Kidney (tissue), 22 donors: ENCODE data around the gene NEIL3. TPM values are rescaled to one million over a fixed set of nuclear protein-coding genes. Genes with fewer than 3 reads are reported as not detected.

Source experiments
- DNase-seq, 5 donors: peaks; one replicate each; pipeline ENCODE4 v3.0.0-alpha.2; 2013 to 2020
- FAIRE-seq: peaks from 2 replicates; lab custom pipeline; 2012; peaks lifted over from hg19 to GRCh38; lab: Jason Lieb, UNC
- H3K27ac ChIP-seq, 2 donors: one replicate each; pipeline ENCODE4 v1.7.0; 2013; ENCODE audit warnings: low read depth in 2 of 2, low read length in 2 of 2, inconsistent platforms in 1 of 2
- H3K27me3 ChIP-seq: one replicate; pipeline ENCODE4 v1.7.1; 2013; ENCODE audit warnings: low read length, inconsistent platforms; ENCODE audit not compliant: control insufficient read depth, insufficient read depth
- H3K36me3 ChIP-seq, 3 donors: one replicate each; pipeline versions ENCODE4 v1.7.0 to v1.7.1; 2013; ENCODE audit warnings: low read length in 3 of 3, control low read depth in 1 of 3, inconsistent platforms in 1 of 3; ENCODE audit not compliant: insufficient read depth in 3 of 3, control insufficient read depth in 2 of 3
- H3K4me1 ChIP-seq, 3 donors: one replicate each; pipeline versions ENCODE4 v1.7.0 to v1.7.1; 2013; ENCODE audit warnings: low read length in 3 of 3, inconsistent platforms in 1 of 3, low read depth in 1 of 3; ENCODE audit not compliant: control insufficient read depth in 2 of 3, insufficient read depth in 2 of 3
- H3K4me3 ChIP-seq, 3 donors: one replicate each; pipeline versions ENCODE4 v1.7.0 to v1.8.1; 2013; ENCODE audit warnings: low read length in 3 of 3, control low read depth in 1 of 3, inconsistent platforms in 1 of 3
- H3K9ac ChIP-seq, 3 donors: one replicate each; pipeline versions ENCODE4 v1.7.0 to v1.7.1; 2013; ENCODE audit warnings: low read length in 3 of 3, control low read depth in 1 of 3, inconsistent platforms in 1 of 3
- H3K9me3 ChIP-seq, 3 donors: one replicate each; pipeline versions ENCODE4 v1.7.0 to v1.7.1; 2013; ENCODE audit warnings: low read length in 3 of 3, control low read depth in 1 of 3, inconsistent platforms in 1 of 3; ENCODE audit not compliant: control insufficient read depth in 2 of 3, insufficient read depth in 1 of 3
- CTCF ChIP-seq: IDR thresholded peaks from 3 replicates; pipeline ENCODE4 v1.5.1; 2012; ENCODE audit warnings: mild to moderate bottlenecking, moderate library complexity, borderline replicate concordance; ENCODE audit not compliant: insufficient read depth; ENCODE audit errors: extremely low read depth
- intact Hi-C: fragments of 100-400 bp; cut with DNase I; formaldehyde crosslinking; loops from one replicate; pipeline ENCODE4 v1.11.1; 2022
- long read RNA-seq, 10 donors: library from polyadenylated mRNA in 1 of 10; unstranded in 1 of 10; transcript quantifications; one replicate each; pipeline ENCODE4 v2.0.0 and lab custom pipeline, GENCODE V29; 2021 to 2026
- polyA plus RNA-seq: library from polyadenylated mRNA; stranded (reverse); fragments of 350-450 nt; fragmentation: Illumina TruSeq; extraction: RNeasy Lipid Tissue Mini Kit (QIAGEN cat#74804); gene quantifications from one replicate; pipeline ENCODE4 v1.2.3, GENCODE V29; 2014; ENCODE audit warnings: low read depth, low replicate concordance; ENCODE audit not compliant: insufficient read depth
- total RNA-seq: library from RNA; stranded (reverse); fragmentation: NEBNext Ultra II Directional; extraction: Animal tissue kit (Norgen Biotek cat#: 25700); gene quantifications from one replicate; pipeline ENCODE4 v1.2.1, GENCODE V29; 2021
- donor health status: control.
- donor health status: control.
- donor health status: control.
- donor health status: control.
- donor health status: control.
- donor health status: DM: yes; HTN: yes; CAD: no.
- donor health status: Normal renal cell carcinoma (clear cell type).

The NEIL3 gene
- total RNA-seq (0.35 TPM), polyA plus RNA-seq (not detected)
- long read RNA-seq, donor 1, result 0 reads
- long read RNA-seq, donor 2, result 0 reads
- long read RNA-seq, donor 3, result 0 reads
- long read RNA-seq, donor 4, partial matches to known transcripts, result 0 of 1 reads
- long read RNA-seq, donor 4, other reads (novel, unspliced or antisense), result 0 of 1 reads
- long read RNA-seq, donor 5, result 0 reads
- long read RNA-seq, donor 6, partial matches to known transcripts, result 0 of 1 reads
- long read RNA-seq, donor 6, other reads (novel, unspliced or antisense), result 0 of 1 reads
- long read RNA-seq, donor 7, result 0 reads
- long read RNA-seq, donor 8, result 0 reads
- long read RNA-seq, donor 9, result 0 reads
- long read RNA-seq, donor 10, result 0 reads

GRCh38 chr4:177309522-177310371 is at the start of gene NEIL3:
TSS of gene NEIL3 (plus strand) at chr4:177309874. CDS start at chr4:177309954, 80 bp downstream.
- H3K4me3 ChIP-seq, result peak within 1 kb of the TSS; percentile 57 to 74 (median 66)
- no peak within 1 kb of the TSS for H3K27ac ChIP-seq
- DNase-seq (peak; percentile 93 to 96 (median 95)), FAIRE-seq (no peak)
- no peaks in the 10 kb centered on the region for H3K36me3 ChIP-seq
- intact Hi-C loops, result no loop called here
- H3K27me3 ChIP-seq, result no peaks in the 10 kb centered on the region
- no peaks in the 10 kb centered on the region for H3K9me3 ChIP-seq
- TF ChIP-seq CTCF, result no peak
- H3K4me1 ChIP-seq, result peaks cover 0 to 4% (median 0%) of the 10 kb centered on the region in 3 donors
- peak within 1 kb of the TSS in 2 of 3 donors; percentile 24 to 59 for H3K9ac ChIP-seq

GRCh38 chr4:177263818-177264217 is 45.9 kb upstream of the NEIL3 start:
- no peak overlapping the region for H3K9ac ChIP-seq
- no peaks in the 10 kb centered on the region for H3K36me3 ChIP-seq
- no peaks in the 10 kb centered on the region for H3K9me3 ChIP-seq
- intact Hi-C loops, result no loop called here
- no peak overlapping the region for H3K27ac ChIP-seq
- FAIRE-seq (no peak), DNase-seq (no peak)
- H3K4me3 ChIP-seq, result no peak overlapping the region
- H3K27me3 ChIP-seq, result no peaks in the 10 kb centered on the region
- no peak for TF ChIP-seq CTCF
- no peaks in the 10 kb centered on the region for H3K4me1 ChIP-seq

- H3K27me3 ChIP-seq, result no peaks in the 10 kb centered on the region
- H3K9me3 ChIP-seq, result no peaks in the 10 kb centered on the region
- H3K27ac ChIP-seq, result no peak overlapping the region
- no peak overlapping the region for H3K9ac ChIP-seq
- no peak overlapping the region for H3K4me3 ChIP-seq
- DNase-seq (no peak), FAIRE-seq (no peak)
- intact Hi-C loops, result no loop called here
- no peak for TF ChIP-seq CTCF
- H3K36me3 ChIP-seq, result no peaks in the 10 kb centered on the region
- no peaks in the 10 kb centered on the region for H3K4me1 ChIP-seq
Observed at GRCh38 chr4:177264788-177265422, 44.8 kb upstream of the NEIL3 start.
